Measurements from ENCODE around the gene ACOD1. TPM values are rescaled to one million over a fixed set of nuclear protein-coding genes. Genes with fewer than 3 reads are reported as not detected.
A peak's percentile ranks its signal among the peaks of the same experiment; 100 is the strongest.

Gene ACOD1
- total and polyA plus RNA-seq, 2 of the 13 experiments (the other 11 are each of a cell fraction or from before 2014, with no cell fraction given), result not detected

DNA sequence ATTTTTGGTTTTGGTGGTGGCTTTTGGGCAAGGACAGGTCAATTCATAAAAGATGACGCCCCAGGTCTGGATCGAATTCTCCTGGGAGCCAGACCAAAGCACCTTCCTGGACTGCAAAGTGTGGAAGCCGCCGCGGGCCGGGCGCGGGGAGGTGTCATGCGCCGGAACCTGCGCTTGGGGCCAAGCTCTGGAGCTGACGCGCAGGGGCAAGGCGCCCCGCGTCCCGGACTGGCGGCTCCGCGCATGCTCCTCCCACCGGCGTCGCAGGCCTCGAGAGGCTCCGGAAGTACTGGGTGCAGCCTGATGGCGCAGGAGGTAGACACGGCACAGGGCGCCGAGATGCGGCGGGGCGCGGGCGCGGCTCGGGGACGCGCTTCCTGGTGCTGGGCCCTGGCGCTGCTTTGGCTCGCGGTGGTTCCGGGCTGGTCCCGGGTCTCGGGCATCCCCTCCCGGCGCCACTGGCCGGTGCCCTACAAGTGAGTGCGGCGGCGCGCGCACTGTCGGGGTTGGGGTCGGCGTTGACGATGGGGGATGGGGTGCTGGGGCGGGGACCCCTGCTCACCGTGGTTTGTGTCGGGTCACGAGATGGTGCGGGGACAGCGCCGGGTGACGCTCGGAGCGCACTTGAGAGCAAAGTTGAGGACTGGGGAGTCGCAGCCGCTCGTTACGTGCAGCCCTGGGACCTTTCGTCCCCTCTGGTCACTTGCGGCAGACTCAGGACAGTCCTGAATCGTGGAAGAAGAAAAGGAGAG is 43.7 kb downstream of the ACOD1 start, which contains the start of gene CLN5 (continued):
- TF ChIP-seq ZNF720 (CRISPR knock-in tag; IDR thresholded peaks at IDR 0.05), result no peak
- peak; percentile 48; the same call in 1 of the 2 replicates for TF ChIP-seq TIGD3 (CRISPR knock-in tag; IDR thresholded peaks at IDR 0.05; ENCODE audit: borderline replicate concordance)
- no peak for TF ChIP-seq ZBTB8A (CRISPR knock-in tag; IDR thresholded peaks at IDR 0.05; ENCODE audit: borderline replicate concordance, low read depth)
- no peak for TF ChIP-seq ZNF780A (CRISPR knock-in tag; IDR thresholded peaks at IDR 0.05)
- TF ChIP-seq BRF2 (CRISPR knock-in tag; IDR thresholded peaks at IDR 0.05), result no peak
- TF ChIP-seq, protein P1, sequence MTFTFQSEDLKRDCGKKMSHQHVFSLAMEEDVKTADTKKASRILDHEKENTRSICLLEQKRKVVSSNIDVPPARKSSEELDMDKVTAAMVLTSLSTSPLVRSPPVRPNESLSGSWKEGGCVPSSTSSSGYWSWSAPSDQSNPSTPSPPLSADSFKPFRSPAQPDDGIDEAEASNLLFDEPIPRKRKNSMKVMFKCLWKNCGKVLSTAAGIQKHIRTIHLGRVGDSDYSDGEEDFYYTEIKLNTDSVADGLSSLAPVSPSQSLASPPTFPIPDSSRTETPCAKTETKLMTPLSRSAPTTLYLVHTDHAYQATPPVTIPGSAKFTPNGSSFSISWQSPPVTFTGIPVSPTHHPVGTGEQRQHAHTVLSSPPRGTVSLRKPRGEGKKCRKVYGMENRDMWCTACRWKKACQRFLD (CRISPR knock-in tag; IDR thresholded peaks at IDR 0.05; ENCODE audit: borderline replicate concordance), result peak; percentile 56; the same call in 1 of the 2 replicates
- peak; percentile 91 for TF ChIP-seq RFXAP (CRISPR knock-in tag; IDR thresholded peaks at IDR 0.05; ENCODE audit: borderline replicate concordance)
- no peak for TF ChIP-seq PITX1 (CRISPR knock-in tag; IDR thresholded peaks at IDR 0.05)
- TF ChIP-seq ZNF550 (CRISPR knock-in tag; IDR thresholded peaks at IDR 0.05; ENCODE audit: borderline replicate concordance), result no peak
- TF ChIP-seq ZNF234 (CRISPR knock-in tag; conservative IDR thresholded peaks at IDR 0.05), result peak; percentile 93
- TF ChIP-seq ELF1 (CRISPR knock-in tag; IDR thresholded peaks at IDR 0.05), result peak; percentile 90
- no peak for TF ChIP-seq MBD4 (IDR thresholded peaks at IDR 0.05; ENCODE audit: borderline replicate concordance, low read length)
- no peak for TF ChIP-seq CENPT (CRISPR knock-in tag; IDR thresholded peaks at IDR 0.05; ENCODE audit: low read depth)
- TF ChIP-seq THYN1 (CRISPR knock-in tag; IDR thresholded peaks at IDR 0.05; ENCODE audit: borderline replicate concordance, low read depth), result no peak
- TF ChIP-seq ZNF44 (CRISPR knock-in tag; IDR thresholded peaks at IDR 0.05), result no peak
- TF ChIP-seq, protein P2, sequence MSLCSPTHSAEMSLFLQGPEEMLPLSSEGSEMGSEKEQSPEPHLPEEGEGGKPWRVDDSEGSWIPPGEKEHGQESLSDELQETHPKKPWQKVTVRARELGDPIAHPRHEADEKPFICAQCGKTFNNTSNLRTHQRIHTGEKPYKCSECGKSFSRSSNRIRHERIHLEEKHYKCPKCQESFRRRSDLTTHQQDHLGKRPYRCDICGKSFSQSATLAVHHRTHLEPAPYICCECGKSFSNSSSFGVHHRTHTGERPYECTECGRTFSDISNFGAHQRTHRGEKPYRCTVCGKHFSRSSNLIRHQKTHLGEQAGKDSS (CRISPR knock-in tag; IDR thresholded peaks at IDR 0.05; ENCODE audit: borderline replicate concordance, low read depth), result peak; percentile 69; the same call in 1 of the 2 replicates
- TF ChIP-seq HIC2 (CRISPR knock-in tag; IDR thresholded peaks at IDR 0.05; ENCODE audit: low read depth), result no peak
- TF ChIP-seq, protein P3, sequence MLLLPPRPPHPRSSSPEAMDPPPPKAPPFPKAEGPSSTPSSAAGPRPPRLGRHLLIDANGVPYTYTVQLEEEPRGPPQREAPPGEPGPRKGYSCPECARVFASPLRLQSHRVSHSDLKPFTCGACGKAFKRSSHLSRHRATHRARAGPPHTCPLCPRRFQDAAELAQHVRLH (CRISPR knock-in tag; IDR thresholded peaks at IDR 0.05; ENCODE audit: borderline replicate concordance, low read depth), result peak; percentile 93; the same call in 1 of the 2 replicates
- peak; percentile 63; the same call in 1 of the 2 replicates for TF ChIP-seq ZNF589 (CRISPR knock-in tag; conservative IDR thresholded peaks at IDR 0.05)
